OCI-LY3 (cell line): ENCODE measurements around the gene CEP68.
A peak's percentile ranks its signal among the peaks of the same experiment; 100 is the strongest.

Experiments used
- H2AFZ ChIP-seq: fragments of 200-600, 300-600 bp; shearing (Covaris generic); 2 replicates; pipeline ENCODE4 v1.6.0; 2014; ENCODE audit warnings: antibody characterized with exemption, low read depth, low read length
- H3K27ac ChIP-seq: fragments of 200-600, 300-600 bp; sonication (generic); 2 replicates; pipeline ENCODE4 v1.5.1; 2014; ENCODE audit warnings: mild to moderate bottlenecking, low read length, moderate library complexity, mixed read lengths
- H3K27me3 ChIP-seq: fragments of 200-600, 300-600 bp; sonication (generic); 2 replicates; pipeline ENCODE4 v1.6.1; 2014; ENCODE audit warnings: low read depth, low read length, mixed read lengths
- H3K36me3 ChIP-seq: fragments of 200-600, 300-600 bp; sonication (generic); replicated peaks from 2 replicates; pipeline ENCODE3; 2014; ENCODE audit warnings: low read depth, low read length, mixed read lengths
- H3K4me1 ChIP-seq: fragments of 300-600, 200-600 bp; sonication (generic); 2 replicates; pipeline ENCODE4 v1.6.1; 2014; ENCODE audit warnings: low read length, mixed read lengths
- H3K4me2 ChIP-seq: fragments of 200-600, 300-600 bp; sonication (generic); 2 replicates; pipeline ENCODE4 v1.6.1; 2014; ENCODE audit warnings: low read length, mixed read lengths
- H3K4me3 ChIP-seq: fragments of 300-600, 200-600 bp; sonication (generic); 2 replicates; pipeline ENCODE4 v1.5.1; 2014; ENCODE audit warnings: antibody characterized with exemption, mild to moderate bottlenecking, low read length, moderate library complexity
- H3K79me2 ChIP-seq: fragments of 300-600, 200-600 bp; shearing (Covaris generic); 2 replicates; pipeline ENCODE4 v1.6.1; 2014; ENCODE audit warnings: mild to moderate bottlenecking, low read length, mixed read lengths
- H3K9ac ChIP-seq: fragments of 300-600, 200-600 bp; shearing (Covaris generic); 2 replicates; pipeline ENCODE4 v1.6.0; 2014; ENCODE audit warnings: mild to moderate bottlenecking, low read length, moderate library complexity
- H3K9me3 ChIP-seq: fragments of 200-600, 300-600 bp; shearing (Covaris generic); 2 replicates; pipeline ENCODE4 v1.6.1; 2014; ENCODE audit warnings: low read length, mixed read lengths; ENCODE audit not compliant: insufficient read depth
- H4K20me1 ChIP-seq: fragments of 200-600, 300-600 bp; sonication (generic); 2 replicates; pipeline ENCODE4 v1.6.1; 2016; ENCODE audit warnings: low read length, mixed read lengths; ENCODE audit not compliant: insufficient read depth
- CTCF ChIP-seq: fragments of 200-600, 300-600 bp; sonication (generic); IDR thresholded peaks from 2 replicates; pipeline ENCODE4 v1.5.1; 2014; ENCODE audit warnings: antibody characterized with exemption, low read length, low read depth
- EZH2phosphoT487 ChIP-seq: fragments of 200-600 bp; shearing (Covaris generic); IDR thresholded peaks from 2 replicates; pipeline ENCODE4 v1.6.1; 2018; ENCODE audit warnings: antibody characterized with exemption, mixed run types, low read depth

CEP68 gene

GRCh38 chr2:65057054-65057375 lies 799 bp downstream of the CEP68 start:
- Histone ChIP-seq H3K27ac (no peak overlapping the region), H3K9me3 (no peaks in the 10 kb centered on the region), H3K9ac (peak overlapping the region; percentile 71), H3K27me3 (no peaks in the 10 kb centered on the region), H3K36me3 (peaks cover 7% of the 10 kb centered on the region), H3K79me2 (peaks cover 20% of the 10 kb centered on the region), H4K20me1 (peaks cover 24% of the 10 kb centered on the region; the same call in 1 of the 2 replicates), H3K4me3 (peak overlapping the region; percentile 89), H3K4me1 (peaks cover 50% of the 10 kb centered on the region), H2AFZ (no peak overlapping the region), H3K4me2 (peak overlapping the region; percentile 97)
- TF ChIP-seq CTCF (no peak), EZH2phosphoT487 (no peak)

GRCh38 chr2:65057391-65058052 lies 1.3 kb downstream of the CEP68 start:
- Histone ChIP-seq H3K27ac (no peak overlapping the region), H3K36me3 (peaks cover 7% of the 10 kb centered on the region), H4K20me1 (peaks cover 24% of the 10 kb centered on the region; the same call in 1 of the 2 replicates), H3K4me3 (peak overlapping the region; percentile 89), H3K27me3 (no peaks in the 10 kb centered on the region), H3K79me2 (peaks cover 20% of the 10 kb centered on the region), H3K9ac (peak overlapping the region; percentile 71), H2AFZ (no peak overlapping the region), H3K4me2 (peak overlapping the region; percentile 97), H3K9me3 (no peaks in the 10 kb centered on the region), H3K4me1 (peaks cover 47% of the 10 kb centered on the region)
- TF ChIP-seq CTCF: no peak
- TF ChIP-seq EZH2phosphoT487: no peak

- H3K4me2 ChIP-seq: no peak overlapping the region
- H3K4me3 ChIP-seq: no peak overlapping the region
- no peak overlapping the region for H2AFZ ChIP-seq
- H3K4me1 ChIP-seq: peaks cover 32% of the 10 kb centered on the region
- no peak overlapping the region for H3K27ac ChIP-seq
- no peaks in the 10 kb centered on the region for H3K9me3 ChIP-seq
- H3K27me3 ChIP-seq: no peaks in the 10 kb centered on the region
- H3K9ac ChIP-seq: no peak overlapping the region
- no peak for TF ChIP-seq CTCF
- TF ChIP-seq EZH2phosphoT487: no peak
- peaks cover 7% of the 10 kb centered on the region for H3K36me3 ChIP-seq
- H4K20me1 ChIP-seq: peaks cover 34% of the 10 kb centered on the region
- peaks cover 23% of the 10 kb centered on the region for H3K79me2 ChIP-seq
Observed at GRCh38 chr2:65059071-65059470, 2.9 kb downstream of the CEP68 start.

GRCh38 chr2:65061146-65061909 lies 5.1 kb downstream of the CEP68 start:
- no peak overlapping the region for H3K4me2 ChIP-seq
- H3K9ac ChIP-seq: no peak overlapping the region
- TF ChIP-seq EZH2phosphoT487 (no peak), CTCF (no peak)
- no peak overlapping the region for H3K27ac ChIP-seq
- no peaks in the 10 kb centered on the region for H3K9me3 ChIP-seq
- peaks cover 27% of the 10 kb centered on the region for H3K79me2 ChIP-seq
- no peaks in the 10 kb centered on the region for H3K27me3 ChIP-seq
- H2AFZ ChIP-seq: no peak overlapping the region
- H3K36me3 ChIP-seq: peaks cover 9% of the 10 kb centered on the region
- H4K20me1 ChIP-seq: peaks cover 39% of the 10 kb centered on the region
- H3K4me3 ChIP-seq: no peak overlapping the region
- H3K4me1 ChIP-seq: peaks cover 33% of the 10 kb centered on the region
